Measurements from ENCODE around the gene ISCA2.

DNA sequence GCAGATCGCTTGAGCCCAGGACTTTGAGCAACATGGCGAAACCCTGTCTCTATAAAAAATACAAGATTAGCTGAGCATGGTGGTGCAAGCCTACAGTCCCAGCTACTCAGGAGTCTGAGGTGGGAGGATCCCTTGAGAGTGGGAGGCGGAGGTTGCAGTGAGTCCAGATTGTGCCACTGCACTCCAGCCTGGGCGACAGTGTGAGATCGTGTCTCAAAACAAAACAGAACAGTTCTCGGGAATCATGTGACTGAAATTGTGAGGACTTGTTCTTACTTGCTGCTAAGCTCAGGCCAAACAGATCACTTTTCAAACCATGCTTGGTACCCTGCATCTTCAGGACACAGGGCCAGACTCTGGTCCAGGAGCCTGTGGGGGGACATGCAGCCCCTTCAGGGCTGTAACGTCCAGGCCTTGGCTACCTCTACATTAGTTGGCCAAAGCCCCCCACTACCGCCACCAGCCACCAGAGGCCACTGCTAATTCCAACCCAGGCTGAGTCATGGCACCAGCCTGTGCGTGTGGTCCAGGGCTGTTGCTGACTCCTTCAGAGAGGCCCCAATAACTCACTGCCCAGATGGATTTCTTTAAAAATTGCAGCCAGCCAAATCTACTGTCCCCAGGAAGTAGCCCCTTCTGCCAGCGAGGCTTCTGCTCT lies 34.1 kb upstream of the ISCA2 start:
- no peak for TF ChIP-seq EZH2 (IDR thresholded peaks at IDR 0.05)
- no peak for TF ChIP-seq POLR2AphosphoS5 (IDR thresholded peaks at IDR 0.05; ENCODE audit: borderline replicate concordance, low read depth, low read length)
- no peak for TF ChIP-seq FOXP2 (optimal IDR thresholded peaks at IDR 0.05; ENCODE audit: control extremely low read depth, extremely low read length, insufficient read depth)
